ENCODE results near the gene SNAPC2. TPM values are rescaled to one million over a fixed set of nuclear protein-coding genes. Genes with fewer than 3 reads are reported as not detected.

The SNAPC2 gene
- total RNA-seq, 2 donors from 2014 or later, result 14.1 to 16.5 TPM

GRCh38 chr19:7901337-7901736 is 18.8 kb upstream of the SNAPC2 start:
- Histone ChIP-seq H3K27me3 (no peaks in the 10 kb centered on the region), H3K4me1 (peaks cover 0 to 30% of the 10 kb centered on the region in 2 donors), H3K9me3 (no peaks in the 10 kb centered on the region), H3K27ac (no peak overlapping the region), H3K36me3 (peaks cover 11% of the 10 kb centered on the region), H3K4me3 (no peak overlapping the region)
- no peak for DNase-seq (ENCODE audit: low spot score)
- TF ChIP-seq CTCF (IDR thresholded peaks at IDR 0.05), result no peak

GRCh38 chr19:7902796-7903243 is 17.3 kb upstream of the SNAPC2 start:
- Histone ChIP-seq H3K9me3 (no peaks in the 10 kb centered on the region), H3K4me1 (peaks cover 0 to 42% of the 10 kb centered on the region in 2 donors), H3K27ac (peak overlapping the region; percentile 77 to 85), H3K36me3 (peaks cover 17% of the 10 kb centered on the region), H3K4me3 (peak overlapping the region; percentile 40 to 90), H3K27me3 (no peaks in the 10 kb centered on the region)
- TF ChIP-seq CTCF (IDR thresholded peaks at IDR 0.05), result no peak
- DNase-seq (ENCODE audit: low spot score), result no peak

- peaks cover 17% of the 10 kb centered on the region for H3K36me3 ChIP-seq
- DNase-seq (ENCODE audit: low spot score), result peak; percentile 100
- TF ChIP-seq CTCF (IDR thresholded peaks at IDR 0.05), result peak in 1 of 2 donors; percentile 83
- no peaks in the 10 kb centered on the region for H3K27me3 ChIP-seq
- H3K4me1 ChIP-seq, result peaks cover 0 to 48% of the 10 kb centered on the region in 2 donors
- H3K4me3 ChIP-seq, result peak within 1 kb of the TSS; percentile 90 to 94
- H3K9me3 ChIP-seq, result no peaks in the 10 kb centered on the region
- peak within 1 kb of the TSS; percentile 85 to 87 for H3K27ac ChIP-seq
These were observed 16.7 kb upstream of the SNAPC2 start, which contains the start of gene MAP2K7 for GRCh38 chr19:7903244-7904073. Gene MAP2K7, plus strand, starts transcription at chr19:7903877. Its CDS starts 68 bp downstream, at chr19:7903945.

- Histone ChIP-seq H3K27me3 (no peaks in the 10 kb centered on the region), H3K36me3 (peaks cover 17% of the 10 kb centered on the region), H3K27ac (peak overlapping the region; percentile 85 to 87), H3K4me3 (peak overlapping the region; percentile 90 to 94), H3K4me1 (peaks cover 0 to 52% of the 10 kb centered on the region in 2 donors), H3K9me3 (no peaks in the 10 kb centered on the region)
- no peak for TF ChIP-seq CTCF (IDR thresholded peaks at IDR 0.05)
- no peak for DNase-seq (ENCODE audit: low spot score)
These were observed 15.8 kb upstream of the SNAPC2 start for GRCh38 chr19:7904074-7905020.

GRCh38 chr19:7905268-7905667 is 14.9 kb upstream of the SNAPC2 start:
- peak overlapping the region in 1 of 2 donors; percentile 90 for H3K4me3 ChIP-seq

More at GRCh38 chr19:7905268-7905667, 14.9 kb upstream of the SNAPC2 start:
- Histone ChIP-seq H3K27ac (no peak overlapping the region), H3K9me3 (no peaks in the 10 kb centered on the region), H3K27me3 (no peaks in the 10 kb centered on the region), H3K4me1 (peaks cover 0 to 52% of the 10 kb centered on the region in 2 donors), H3K36me3 (peaks cover 24% of the 10 kb centered on the region)
- no peak for TF ChIP-seq CTCF (IDR thresholded peaks at IDR 0.05)
- DNase-seq (ENCODE audit: low spot score), result no peak
